Type B pancreatic cell (in vitro differentiated cells): Measurements from ENCODE around the gene COLQ. TPM values are rescaled to one million over a fixed set of nuclear protein-coding genes. Genes with fewer than 3 reads are reported as not detected.

ENCODE experiments used
- DNase-seq: peaks from one replicate; pipeline ENCODE4 v3.0.0; 2021; ENCODE audit warnings: mixed read lengths; ENCODE audit not compliant: unreplicated experiment; ENCODE audit errors: extremely low spot score
- H3K27ac Mint-ChIP-seq: 2 replicates; pipeline ENCODE4 v1.8.0; 2021; ENCODE audit warnings: mild to moderate bottlenecking, mixed read lengths
- H3K27me3 Mint-ChIP-seq: 2 replicates; pipeline ENCODE4 v1.8.0; 2021; ENCODE audit warnings: mixed read lengths
- H3K36me3 Mint-ChIP-seq: 2 replicates; pipeline ENCODE4 v1.8.0; 2021; ENCODE audit warnings: mixed read lengths
- H3K4me1 Mint-ChIP-seq: one replicate; pipeline ENCODE4 v1.8.0; 2021; ENCODE audit warnings: mixed read lengths; ENCODE audit not compliant: unreplicated experiment
- H3K4me3 Mint-ChIP-seq: 2 replicates; pipeline ENCODE4 v1.8.0; 2021; ENCODE audit warnings: mild to moderate bottlenecking, mixed read lengths
- H3K9me3 Mint-ChIP-seq: 2 replicates; pipeline ENCODE4 v1.8.0; 2021; ENCODE audit warnings: mixed read lengths
- long read RNA-seq: library from polyadenylated mRNA; unstranded; transcript quantifications from one replicate; pipeline ENCODE4 v2.0.0, GENCODE V29; 2020
- total RNA-seq: library from RNA; stranded (reverse); gene quantifications from 2 replicates; pipeline ENCODE4 v1.2.1, GENCODE V29; 2021; ENCODE audit warnings: low replicate concordance
- TF ChIP-seq, protein P1 (sequence below): fragments of 200-600 bp; sonication (generic); conservative IDR thresholded peaks from 2 replicates; pipeline ENCODE4 v1.5.0; 2021; ENCODE audit warnings: antibody characterized with exemption, mild to moderate bottlenecking

Gene COLQ
- 2.4 and 4.1 TPM in 2 replicates for total RNA-seq
- long read RNA-seq, partial matches to known transcripts, result 2 of 2 reads
- long read RNA-seq, other reads (novel, unspliced or antisense), result 0 of 2 reads

DNA sequence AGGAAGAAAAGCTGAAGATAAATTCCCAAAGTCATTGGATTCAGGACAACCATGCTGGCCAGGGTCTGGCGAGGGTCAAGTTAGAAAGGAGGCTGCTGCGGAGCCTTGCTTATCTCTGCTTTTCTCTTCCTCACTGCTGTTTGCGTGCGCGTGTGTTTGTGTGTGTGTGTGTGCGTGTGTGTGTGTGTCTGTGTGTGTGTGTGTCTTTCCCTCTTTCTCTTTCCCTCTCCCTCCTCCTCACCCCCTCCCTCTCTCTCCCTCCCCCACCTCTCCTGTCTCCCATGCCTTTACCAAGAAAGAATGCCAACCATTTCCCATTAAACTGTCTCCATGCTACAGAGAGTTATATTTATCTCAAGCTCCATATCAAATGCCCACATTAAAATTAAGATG, at the start of gene COLQ:
Gene COLQ, minus strand, starts transcription at position 134 of the 393 bp plus-strand sequence. Its CDS starts 81 bp downstream, at position 53.
- Mint-ChIP-seq H3K9me3 (no peaks in the 10 kb centered on the region), H3K27me3 (no peaks in the 10 kb centered on the region), H3K27ac (no peak within 1 kb of the TSS), H3K36me3 (no peaks in the 10 kb centered on the region), H3K4me3 (no peak within 1 kb of the TSS), H3K4me1 (peaks cover 14% of the 10 kb centered on the region)
- TF ChIP-seq, protein P1, sequence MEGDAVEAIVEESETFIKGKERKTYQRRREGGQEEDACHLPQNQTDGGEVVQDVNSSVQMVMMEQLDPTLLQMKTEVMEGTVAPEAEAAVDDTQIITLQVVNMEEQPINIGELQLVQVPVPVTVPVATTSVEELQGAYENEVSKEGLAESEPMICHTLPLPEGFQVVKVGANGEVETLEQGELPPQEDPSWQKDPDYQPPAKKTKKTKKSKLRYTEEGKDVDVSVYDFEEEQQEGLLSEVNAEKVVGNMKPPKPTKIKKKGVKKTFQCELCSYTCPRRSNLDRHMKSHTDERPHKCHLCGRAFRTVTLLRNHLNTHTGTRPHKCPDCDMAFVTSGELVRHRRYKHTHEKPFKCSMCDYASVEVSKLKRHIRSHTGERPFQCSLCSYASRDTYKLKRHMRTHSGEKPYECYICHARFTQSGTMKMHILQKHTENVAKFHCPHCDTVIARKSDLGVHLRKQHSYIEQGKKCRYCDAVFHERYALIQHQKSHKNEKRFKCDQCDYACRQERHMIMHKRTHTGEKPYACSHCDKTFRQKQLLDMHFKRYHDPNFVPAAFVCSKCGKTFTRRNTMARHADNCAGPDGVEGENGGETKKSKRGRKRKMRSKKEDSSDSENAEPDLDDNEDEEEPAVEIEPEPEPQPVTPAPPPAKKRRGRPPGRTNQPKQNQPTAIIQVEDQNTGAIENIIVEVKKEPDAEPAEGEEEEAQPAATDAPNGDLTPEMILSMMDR, result no peak
- no peak for DNase-seq

DNA sequence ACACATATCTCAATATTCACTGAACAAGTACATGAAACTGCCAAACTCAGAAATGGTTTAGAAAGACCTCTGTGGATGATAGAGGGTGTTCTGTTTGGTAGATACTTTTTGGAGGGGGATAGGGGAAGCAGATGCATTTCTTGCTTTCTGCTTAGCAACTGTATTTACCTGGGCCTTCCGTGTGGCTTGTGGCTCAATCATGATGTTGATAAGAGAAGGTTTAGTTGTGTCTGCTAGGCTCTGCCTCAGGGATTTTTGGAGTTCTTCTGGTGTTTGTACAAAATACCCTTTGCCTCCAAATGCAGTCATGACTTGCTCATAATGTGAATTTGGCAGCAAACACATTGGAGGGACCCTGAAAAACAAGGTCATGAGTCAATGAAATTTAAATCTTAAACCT, 41.7 kb upstream of the COLQ start:
- TF ChIP-seq, protein P1, result no peak
- H3K9me3 Mint-ChIP-seq, result no peaks in the 10 kb centered on the region
- H3K36me3 Mint-ChIP-seq, result peaks cover 4% of the 10 kb centered on the region
- DNase-seq, result no peak
- no peaks in the 10 kb centered on the region for H3K4me1 Mint-ChIP-seq
- H3K27ac Mint-ChIP-seq, result peak overlapping the region; percentile 5
- no peak overlapping the region for H3K4me3 Mint-ChIP-seq
- H3K27me3 Mint-ChIP-seq, result no peaks in the 10 kb centered on the region

DNA sequence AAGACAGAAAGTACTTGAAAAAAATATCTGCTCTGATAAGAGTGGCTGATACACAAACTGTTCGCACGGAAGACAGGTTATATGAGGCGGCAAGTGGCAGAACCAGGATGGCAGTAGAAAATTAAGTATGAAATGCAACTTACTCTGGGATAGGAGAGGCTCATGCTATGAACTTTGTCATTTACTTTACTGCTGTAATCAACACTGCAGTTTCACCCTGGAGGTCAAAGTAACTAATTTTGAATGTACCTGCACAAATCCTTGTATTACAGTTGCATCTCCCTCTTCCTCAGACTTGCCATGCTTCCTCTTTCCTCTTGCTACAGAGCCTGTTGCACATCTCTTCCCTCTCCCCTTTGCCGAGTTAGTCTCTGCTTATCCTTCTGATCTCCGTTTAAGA, 41.1 kb upstream of the COLQ start:
- Mint-ChIP-seq H3K36me3 (peaks cover 2% of the 10 kb centered on the region), H3K27ac (peak overlapping the region; percentile 5), H3K27me3 (no peaks in the 10 kb centered on the region), H3K4me1 (no peaks in the 10 kb centered on the region), H3K9me3 (no peaks in the 10 kb centered on the region), H3K4me3 (no peak overlapping the region)
- TF ChIP-seq, protein P1, result no peak
- no peak for DNase-seq

DNA sequence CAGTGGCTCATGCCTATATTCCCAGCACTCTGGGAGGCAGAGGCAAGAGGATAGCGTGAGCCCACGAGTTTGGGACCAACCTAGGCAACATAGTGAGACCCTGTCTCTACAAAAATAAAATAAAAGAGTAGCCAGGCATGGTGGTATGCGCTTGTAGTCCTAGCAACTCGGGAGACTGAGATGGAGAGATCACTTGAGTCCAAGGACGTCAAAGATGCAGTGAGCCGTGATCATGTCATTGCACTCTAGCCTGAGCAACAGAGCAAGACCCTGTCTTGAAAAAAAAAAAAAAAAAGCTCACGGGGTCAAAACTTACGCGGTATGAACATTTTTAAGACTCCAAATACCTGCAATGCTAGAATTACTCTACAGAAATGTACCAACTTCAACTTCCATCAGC, 37.1 kb upstream of the COLQ start:
- no peaks in the 10 kb centered on the region for H3K4me1 Mint-ChIP-seq
- no peaks in the 10 kb centered on the region for H3K9me3 Mint-ChIP-seq
- TF ChIP-seq, protein P1, result no peak
- H3K27ac Mint-ChIP-seq, result no peak overlapping the region
- no peaks in the 10 kb centered on the region for H3K27me3 Mint-ChIP-seq
- DNase-seq, result no peak
- H3K4me3 Mint-ChIP-seq, result no peak overlapping the region
- no peaks in the 10 kb centered on the region for H3K36me3 Mint-ChIP-seq

DNA sequence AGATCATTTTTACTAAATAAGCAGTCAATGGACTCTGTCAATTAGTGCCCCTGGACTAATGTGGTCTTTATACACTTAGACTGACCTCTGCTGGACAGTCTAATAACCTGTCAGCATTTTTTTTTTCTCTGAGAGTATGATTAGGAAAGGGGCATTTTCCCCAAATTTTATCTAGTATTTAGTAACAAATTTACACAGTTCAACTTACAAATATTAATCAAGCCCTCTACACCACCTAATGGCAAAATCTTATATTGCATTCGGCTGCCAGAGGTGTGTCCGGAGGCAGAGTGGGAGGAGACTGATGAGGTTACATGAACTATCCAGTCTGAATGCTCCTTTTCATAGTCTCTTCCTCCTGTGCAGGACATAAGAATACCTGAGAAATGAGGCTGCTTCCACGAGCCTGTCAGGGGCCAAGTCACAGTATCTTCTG, 36.0 kb upstream of the COLQ start:
- H3K9me3 Mint-ChIP-seq, result no peaks in the 10 kb centered on the region
- H3K4me1 Mint-ChIP-seq, result no peaks in the 10 kb centered on the region
- no peak overlapping the region for H3K4me3 Mint-ChIP-seq
- no peak for DNase-seq
- H3K36me3 Mint-ChIP-seq, result no peaks in the 10 kb centered on the region
- peak overlapping the region; percentile 13 for H3K27ac Mint-ChIP-seq
- no peaks in the 10 kb centered on the region for H3K27me3 Mint-ChIP-seq
- TF ChIP-seq, protein P1, result peak; percentile 83

DNA sequence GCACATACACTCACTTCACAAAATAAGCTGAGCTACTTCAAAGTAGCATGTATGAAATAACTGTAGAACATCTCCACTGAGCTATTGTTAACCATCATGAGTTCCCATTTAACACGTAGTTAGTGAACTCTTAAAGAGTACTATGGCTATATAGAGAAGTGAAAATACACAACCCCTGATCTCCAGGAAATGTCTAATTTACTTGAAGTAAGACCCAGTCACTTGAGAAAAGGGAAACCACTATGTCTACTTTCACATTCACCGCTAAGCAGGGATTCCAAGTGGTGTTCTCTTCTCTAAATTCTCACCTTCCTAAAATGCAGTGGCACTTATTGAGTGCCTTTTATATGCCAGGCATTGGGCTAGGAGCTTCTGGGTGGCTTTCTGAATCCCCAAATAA, 35.0 kb upstream of the COLQ start:
- no peaks in the 10 kb centered on the region for H3K27me3 Mint-ChIP-seq

More for the DNA sequence above, 35.0 kb upstream of the COLQ start:
- H3K36me3 Mint-ChIP-seq, result no peaks in the 10 kb centered on the region
- DNase-seq, result no peak
- TF ChIP-seq, protein P1, result no peak
- H3K4me1 Mint-ChIP-seq, result no peaks in the 10 kb centered on the region
- H3K9me3 Mint-ChIP-seq, result no peaks in the 10 kb centered on the region
- no peak overlapping the region for H3K4me3 Mint-ChIP-seq
- H3K27ac Mint-ChIP-seq, result no peak overlapping the region
